ENCODE data around the gene ARHGEF19. TPM values are rescaled to one million over a fixed set of nuclear protein-coding genes. Genes with fewer than 3 reads are reported as not detected.

ARHGEF19 gene
- total and polyA plus RNA-seq, 10 of the 15 experiments (the other 5 are each of a cell fraction or from before 2014, with no cell fraction given): 0.15 to 2.9 (median 0.67) TPM; not detected in 1

DNA sequence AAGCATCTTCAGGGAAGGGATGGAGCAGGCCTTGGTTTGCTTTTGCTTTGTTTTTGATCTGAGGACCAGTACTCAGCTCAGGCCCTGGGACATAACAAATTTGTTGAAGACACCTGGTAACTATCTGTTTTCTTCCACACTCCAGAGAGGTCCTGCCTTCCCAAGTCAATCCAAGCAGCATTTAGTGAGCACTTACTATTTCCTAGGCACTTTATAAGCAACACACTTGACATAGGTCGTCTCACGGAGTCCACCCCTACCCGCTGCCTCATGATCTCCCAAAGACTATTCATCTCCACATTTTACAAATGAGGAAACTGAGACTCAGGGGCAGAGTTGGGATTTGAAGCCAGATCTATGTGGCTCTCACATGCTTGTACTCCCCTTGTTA, 42.2 kb downstream of the ARHGEF19 start:
- H3K4me1 ChIP-seq (ENCODE audit: control insufficient read depth, insufficient read depth, low read length): no peaks in the 10 kb centered on the region
- no peak for ATAC-seq
- CTCF ChIA-PET: no interaction called here
- no peak overlapping the region for H3K4me2 ChIP-seq (ENCODE audit: control insufficient read depth, insufficient read depth)
- SMC1A ChIA-PET (ENCODE audit: uncharacterized antibody, unreplicated experiment): no interaction called here
- RAD21 ChIA-PET (ENCODE audit: unreplicated experiment): no interaction called here
- no peaks in the 10 kb centered on the region; a peak in 1 of 4 replicates for H3K27me3 ChIP-seq (replicated peaks in 1 of 2; ENCODE audit: control insufficient read depth in 2 of 2, insufficient read depth in 2 of 2, low read length in 1 of 2)
- no peak for FAIRE-seq
- no TSS peak for BruUV-seq (replicated peaks)
- TF ChIP-seq ZNF622 (IDR thresholded peaks at IDR 0.05) (no peak), ZNF24 (IDR thresholded peaks at IDR 0.05) (no peak), TARDBP (IDR thresholded peaks at IDR 0.05; ENCODE audit: borderline replicate concordance) (no peak), IRF4 (IDR thresholded peaks at IDR 0.05; ENCODE audit: low read depth, low read length) (no peak), YY1 (IDR thresholded peaks at IDR 0.05; ENCODE audit: low read depth, low read length) (no peak), SMAD1 (IDR thresholded peaks at IDR 0.05; ENCODE audit: low read depth, partially characterized antibody) (no peak)
- TF ChIP-seq, protein P1, sequence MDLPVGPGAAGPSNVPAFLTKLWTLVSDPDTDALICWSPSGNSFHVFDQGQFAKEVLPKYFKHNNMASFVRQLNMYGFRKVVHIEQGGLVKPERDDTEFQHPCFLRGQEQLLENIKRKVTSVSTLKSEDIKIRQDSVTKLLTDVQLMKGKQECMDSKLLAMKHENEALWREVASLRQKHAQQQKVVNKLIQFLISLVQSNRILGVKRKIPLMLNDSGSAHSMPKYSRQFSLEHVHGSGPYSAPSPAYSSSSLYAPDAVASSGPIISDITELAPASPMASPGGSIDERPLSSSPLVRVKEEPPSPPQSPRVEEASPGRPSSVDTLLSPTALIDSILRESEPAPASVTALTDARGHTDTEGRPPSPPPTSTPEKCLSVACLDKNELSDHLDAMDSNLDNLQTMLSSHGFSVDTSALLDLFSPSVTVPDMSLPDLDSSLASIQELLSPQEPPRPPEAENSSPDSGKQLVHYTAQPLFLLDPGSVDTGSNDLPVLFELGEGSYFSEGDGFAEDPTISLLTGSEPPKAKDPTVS (IDR thresholded peaks at IDR 0.05; ENCODE audit: low read depth, low read length): no peak
- TF ChIP-seq, protein P2, sequence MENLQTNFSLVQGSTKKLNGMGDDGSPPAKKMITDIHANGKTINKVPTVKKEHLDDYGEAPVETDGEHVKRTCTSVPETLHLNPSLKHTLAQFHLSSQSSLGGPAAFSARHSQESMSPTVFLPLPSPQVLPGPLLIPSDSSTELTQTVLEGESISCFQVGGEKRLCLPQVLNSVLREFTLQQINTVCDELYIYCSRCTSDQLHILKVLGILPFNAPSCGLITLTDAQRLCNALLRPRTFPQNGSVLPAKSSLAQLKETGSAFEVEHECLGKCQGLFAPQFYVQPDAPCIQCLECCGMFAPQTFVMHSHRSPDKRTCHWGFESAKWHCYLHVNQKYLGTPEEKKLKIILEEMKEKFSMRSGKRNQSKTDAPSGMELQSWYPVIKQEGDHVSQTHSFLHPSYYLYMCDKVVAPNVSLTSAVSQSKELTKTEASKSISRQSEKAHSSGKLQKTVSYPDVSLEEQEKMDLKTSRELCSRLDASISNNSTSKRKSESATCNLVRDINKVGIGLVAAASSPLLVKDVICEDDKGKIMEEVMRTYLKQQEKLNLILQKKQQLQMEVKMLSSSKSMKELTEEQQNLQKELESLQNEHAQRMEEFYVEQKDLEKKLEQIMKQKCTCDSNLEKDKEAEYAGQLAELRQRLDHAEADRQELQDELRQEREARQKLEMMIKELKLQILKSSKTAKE (IDR thresholded peaks at IDR 0.05; ENCODE audit: low read depth, poor library complexity, severe bottlenecking): no peak
- TF ChIP-seq, protein P3, sequence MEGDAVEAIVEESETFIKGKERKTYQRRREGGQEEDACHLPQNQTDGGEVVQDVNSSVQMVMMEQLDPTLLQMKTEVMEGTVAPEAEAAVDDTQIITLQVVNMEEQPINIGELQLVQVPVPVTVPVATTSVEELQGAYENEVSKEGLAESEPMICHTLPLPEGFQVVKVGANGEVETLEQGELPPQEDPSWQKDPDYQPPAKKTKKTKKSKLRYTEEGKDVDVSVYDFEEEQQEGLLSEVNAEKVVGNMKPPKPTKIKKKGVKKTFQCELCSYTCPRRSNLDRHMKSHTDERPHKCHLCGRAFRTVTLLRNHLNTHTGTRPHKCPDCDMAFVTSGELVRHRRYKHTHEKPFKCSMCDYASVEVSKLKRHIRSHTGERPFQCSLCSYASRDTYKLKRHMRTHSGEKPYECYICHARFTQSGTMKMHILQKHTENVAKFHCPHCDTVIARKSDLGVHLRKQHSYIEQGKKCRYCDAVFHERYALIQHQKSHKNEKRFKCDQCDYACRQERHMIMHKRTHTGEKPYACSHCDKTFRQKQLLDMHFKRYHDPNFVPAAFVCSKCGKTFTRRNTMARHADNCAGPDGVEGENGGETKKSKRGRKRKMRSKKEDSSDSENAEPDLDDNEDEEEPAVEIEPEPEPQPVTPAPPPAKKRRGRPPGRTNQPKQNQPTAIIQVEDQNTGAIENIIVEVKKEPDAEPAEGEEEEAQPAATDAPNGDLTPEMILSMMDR (IDR thresholded peaks at IDR 0.05 in 2 of 3, conservative IDR thresholded peaks at IDR 0.05 in 1 of 3; ENCODE audit: control insufficient read depth in 2 of 3, extremely low read depth in 1 of 3, insufficient read depth in 1 of 3, low read depth in 3 of 3, low read length in 3 of 3): no peak
- intact Hi-C loops (cut with micrococcal nuclease; ENCODE audit: unreplicated experiment) (no loop called here), in situ Hi-C loops (cut with MboI) (no loop called here)
- no peaks in the 10 kb centered on the region for H3K79me2 ChIP-seq (ENCODE audit: control insufficient read depth, insufficient read depth, low read length)
- no peak overlapping the region for H3K4me3 ChIP-seq
- H3K9me3 ChIP-seq (replicated peaks; ENCODE audit: control insufficient read depth, insufficient read depth, low read length): no peaks in the 10 kb centered on the region
- no peaks in the 10 kb centered on the region for H3K36me3 ChIP-seq (ENCODE audit: control insufficient read depth in 2 of 2, insufficient read depth in 2 of 2, low read length in 1 of 2)
- no peak for DNase-seq (ENCODE audit: low read depth, low spot score)
- H4K20me1 ChIP-seq (ENCODE audit: control insufficient read depth, insufficient read depth): no peaks in the 10 kb centered on the region
- POLR2A ChIA-PET: no interaction called here
- no peak overlapping the region for H3K27ac ChIP-seq (ENCODE audit: control insufficient read depth, insufficient read depth)
- H2AFZ ChIP-seq (ENCODE audit: control insufficient read depth, low read depth, low read length): no peak overlapping the region
- H3K9ac ChIP-seq (ENCODE audit: control insufficient read depth, insufficient read depth, low read length): no peak overlapping the region
- whole genome bisulfite sequencing (ENCODE audit: insufficient coverage, insufficient replicate concordance, low lambda C conversion rate, missing lambda C conversion rate): 88% methylated on average over 3 of the region's 3 CpGs

All from GM12878 (cell line).